Lower leg skin (tissue), 4 donors: Measurements from ENCODE around the gene LRRC15. TPM values are rescaled to one million over a fixed set of nuclear protein-coding genes. Genes with fewer than 3 reads are reported as not detected.

Experiments
- DNase-seq, 2 donors: peaks; one replicate each; pipeline ENCODE4 v3.0.0-alpha.2; 2019; ENCODE audit warnings: low spot score in 2 of 2
- H3K4me3 ChIP-seq: fragments of 200-600 bp; sonication (generic); 2 replicates; pipeline ENCODE4 v1.5.1; 2017; ENCODE audit warnings: mild to moderate bottlenecking, low read depth; ENCODE audit not compliant: poor library complexity, severe bottlenecking
- CTCF ChIP-seq, 3 donors: fragments of 450-650 bp; IDR thresholded peaks; one replicate each; pipeline ENCODE4 v1.5.1; 2016; ENCODE audit warnings: antibody characterized with exemption in 3 of 3, mild to moderate bottlenecking in 3 of 3, moderate library complexity in 2 of 3
- POLR2A ChIP-seq, 2 donors: fragments of 450-650 bp; IDR thresholded peaks; one replicate each; pipeline ENCODE4 v1.6.1; 2016 to 2017; ENCODE audit warnings: antibody characterized with exemption in 2 of 2, mild to moderate bottlenecking in 1 of 2, moderate library complexity in 1 of 2
- WGBS, 2 donors: methylation state at CpG; one replicate each; pipeline ENCODE4 v1.1.5; 2018; 5-methylcytosine and 5-hydroxymethylcytosine counted together
- intact Hi-C: fragments of 100-400 bp; cut with DNase I; formaldehyde crosslinking; loops from one replicate; pipeline ENCODE4 v1.15.0; 2023; ENCODE audit warnings: low total_unique reads
- total RNA-seq, 4 donors: library from RNA; depleted of rRNA; stranded (reverse); fragments of >200 nt; gene quantifications; one replicate each; pipeline ENCODE4 v1.1.0, GENCODE V29; 2016

LRRC15 gene
- total RNA-seq, 4 donors from 2014 or later = 0.08 to 21.0 (median 0.63) TPM

GRCh38 chr3:194306771-194307640, 62.5 kb downstream of the LRRC15 start:
- no peak for TF ChIP-seq CTCF (IDR thresholded peaks at IDR 0.05)
- no peak for TF ChIP-seq POLR2A (IDR thresholded peaks at IDR 0.05)
- WGBS, 2 donors = 55 to 63% methylated on average over 13 of the region's 13 CpGs
- intact Hi-C loops = no loop called here
- H3K4me3 ChIP-seq = no peak overlapping the region
- DNase-seq = no peak

- no peak for DNase-seq
- intact Hi-C loops = no loop called here
- TF ChIP-seq CTCF (IDR thresholded peaks at IDR 0.05) (no peak), POLR2A (IDR thresholded peaks at IDR 0.05) (no peak)
- 42 to 60% methylated on average over 9 to 11 of the region's 11 CpGs for WGBS, 2 donors
- H3K4me3 ChIP-seq = no peak overlapping the region
Measured at GRCh38 chr3:194306109-194306686, 63.3 kb downstream of the LRRC15 start.

GRCh38 chr3:194305356-194306108, 64.0 kb downstream of the LRRC15 start:
- WGBS, 2 donors = 88 to 96% methylated on average over 11 of the region's 11 CpGs
- TF ChIP-seq CTCF (IDR thresholded peaks at IDR 0.05) = no peak
- no peak for TF ChIP-seq POLR2A (IDR thresholded peaks at IDR 0.05)
- intact Hi-C loops = no loop called here
- H3K4me3 ChIP-seq = no peak overlapping the region
- no peak for DNase-seq

Other genes with a start within 250 kb of the LRRC15 start
- gene HES1, start 233.6 kb downstream of the LRRC15 start, total RNA-seq = 100 to 1,000 TPM; 145 to 366 (median 315) TPM
- gene CPN2, start 18.4 kb downstream of the LRRC15 start, total RNA-seq = under 1 TPM in 1 of 4 donors, not detected in 3; 0.10 TPM
- under 1 TPM in 1 of 4 donors, not detected in 3; 0.06 TPM for gene GP5, start 29.5 kb upstream of the LRRC15 start, total RNA-seq
- 10 to 100 TPM; 35.0 to 40.6 (median 38.2) TPM for gene ATP13A3, start 117.3 kb upstream of the LRRC15 start, total RNA-seq